ENCODE data around the gene OGDH. TPM values are rescaled to one million over a fixed set of nuclear protein-coding genes. Genes with fewer than 3 reads are reported as not detected.

The OGDH gene
- total RNA-seq, 1 donor from 2014 or later: 73.7 TPM

- peaks cover 5% of the 10 kb centered on the region for H3K4me1 Mint-ChIP-seq (ENCODE audit: low read depth, unreplicated experiment)
Measured at GRCh38 chr7:44673771-44674170, 67.3 kb downstream of the OGDH start.

GRCh38 chr7:44674381-44674780 lies 68.0 kb downstream of the OGDH start:
- H3K27ac ChIP-seq (ENCODE audit: low read depth, low read length): no peak overlapping the region
- no peak overlapping the region for H3K27ac Mint-ChIP-seq (ENCODE audit: unreplicated experiment)

More at GRCh38 chr7:44673771-44674170, 67.3 kb downstream of the OGDH start:
- FAIRE-seq (no peak), DNase-seq (ENCODE audit: low read depth) (no peak)
- no peak overlapping the region for H3K27ac Mint-ChIP-seq (ENCODE audit: unreplicated experiment)
- H3K9me3 ChIP-seq (ENCODE audit: insufficient read depth, low read depth, low read length): no peaks in the 10 kb centered on the region
- no peak overlapping the region for H3K27ac ChIP-seq (ENCODE audit: low read depth, low read length)
- no peak for TF ChIP-seq CTCF (IDR thresholded peaks at IDR 0.05; ENCODE audit: insufficient read depth, low read depth, low read length)
- TF ChIP-seq EZH2 (IDR thresholded peaks at IDR 0.05; ENCODE audit: insufficient read depth, low read length): no peak
- no peaks in the 10 kb centered on the region for H3K27me3 ChIP-seq (ENCODE audit: insufficient read depth, low read length)
- no peak overlapping the region for H2AFZ ChIP-seq (ENCODE audit: low read depth, low read length)
- H3K9me3 Mint-ChIP-seq (ENCODE audit: unreplicated experiment): peaks cover 3% of the 10 kb centered on the region
- no peak overlapping the region for H3K4me2 ChIP-seq (ENCODE audit: low read length)
- no peak overlapping the region for H3K9ac ChIP-seq (ENCODE audit: low read length)
- peaks cover 33% of the 10 kb centered on the region for H3K36me3 Mint-ChIP-seq (ENCODE audit: low read depth, unreplicated experiment)
- no peaks in the 10 kb centered on the region for H3K79me2 ChIP-seq (ENCODE audit: insufficient read depth, low read length)
- no peak overlapping the region for H3K4me3 Mint-ChIP-seq (ENCODE audit: unreplicated experiment)
- no peak overlapping the region for H3K4me3 ChIP-seq (ENCODE audit: insufficient read depth, low read depth, low read length)
- H3K36me3 ChIP-seq (ENCODE audit: insufficient read depth, low read length): peaks cover 13% of the 10 kb centered on the region
- H3K4me1 ChIP-seq (ENCODE audit: insufficient read depth, low read length): peaks cover 4% of the 10 kb centered on the region
- H3K27me3 Mint-ChIP-seq (ENCODE audit: low read depth, unreplicated experiment): no peaks in the 10 kb centered on the region
- no peaks in the 10 kb centered on the region for H4K20me1 ChIP-seq (ENCODE audit: insufficient read depth, low read length)

More at GRCh38 chr7:44674381-44674780, 68.0 kb downstream of the OGDH start:
- Histone ChIP-seq H3K4me2 (ENCODE audit: low read length) (no peak overlapping the region), H3K36me3 (ENCODE audit: insufficient read depth, low read length) (peaks cover 15% of the 10 kb centered on the region), H3K4me1 (ENCODE audit: insufficient read depth, low read length) (peaks cover 4% of the 10 kb centered on the region), H3K9ac (ENCODE audit: low read length) (no peak overlapping the region), H3K9me3 (ENCODE audit: insufficient read depth, low read depth, low read length) (no peaks in the 10 kb centered on the region), H4K20me1 (ENCODE audit: insufficient read depth, low read length) (no peaks in the 10 kb centered on the region), H2AFZ (ENCODE audit: low read depth, low read length) (no peak overlapping the region), H3K4me3 (ENCODE audit: insufficient read depth, low read depth, low read length) (no peak overlapping the region), H3K79me2 (ENCODE audit: insufficient read depth, low read length) (no peaks in the 10 kb centered on the region), H3K27me3 (ENCODE audit: insufficient read depth, low read length) (no peaks in the 10 kb centered on the region)
- Mint-ChIP-seq H3K4me1 (ENCODE audit: low read depth, unreplicated experiment) (peaks cover 11% of the 10 kb centered on the region), H3K36me3 (ENCODE audit: low read depth, unreplicated experiment) (peaks cover 37% of the 10 kb centered on the region), H3K27me3 (ENCODE audit: low read depth, unreplicated experiment) (no peaks in the 10 kb centered on the region), H3K4me3 (ENCODE audit: unreplicated experiment) (no peak overlapping the region), H3K9me3 (ENCODE audit: unreplicated experiment) (peaks cover 3% of the 10 kb centered on the region)
- TF ChIP-seq CTCF (IDR thresholded peaks at IDR 0.05; ENCODE audit: insufficient read depth, low read depth, low read length) (no peak), EZH2 (IDR thresholded peaks at IDR 0.05; ENCODE audit: insufficient read depth, low read length) (no peak)
- no peak for FAIRE-seq
- DNase-seq (ENCODE audit: low read depth): no peak
